Measurements from ENCODE around the gene PPP4R1. TPM values are rescaled to one million over a fixed set of nuclear protein-coding genes. Genes with fewer than 3 reads are reported as not detected.
"Not testable (repeated sequence)": the region's sequence is repeated elsewhere in the genome, so short reads cannot be mapped to it uniquely, and the experiment has no call there.

The PPP4R1 gene
- total RNA-seq, 1 experiment from 2014 or later, result 65.2 TPM

GRCh38 chr18:9608298-9608697 is 6.1 kb downstream of the PPP4R1 start:
- Histone ChIP-seq H3K27me3 (replicated peaks; ENCODE audit: insufficient read depth, low read depth, low read length, poor library complexity) (no peaks in the 10 kb centered on the region), H3K4me1 (ENCODE audit: insufficient read depth, low read length, poor library complexity, severe bottlenecking) (peaks cover 12% of the 10 kb centered on the region), H3K27ac (ENCODE audit: low read depth, low read length, poor library complexity, severe bottlenecking) (no peak overlapping the region), H3K36me3 (ENCODE audit: insufficient read depth, low read length, poor library complexity, severe bottlenecking) (peaks cover 3% of the 10 kb centered on the region), H3K9me3 (ENCODE audit: low read depth, low read length, poor library complexity, severe bottlenecking) (no peaks in the 10 kb centered on the region), H3K4me3 (ENCODE audit: low read depth, low read length, poor library complexity, severe bottlenecking) (no peak overlapping the region)
- intact Hi-C loops (cut with micrococcal nuclease; ENCODE audit: unreplicated experiment), result no loop called here
- ChIA-PET CTCF (no interaction called here), POLR2A (ENCODE audit: low non-redundant PET) (no interaction called here)
- DNase-seq (ENCODE audit: low spot score), result no peak
- no TSS peak for BruUV-seq (replicated peaks)
- TF ChIP-seq EZH2 (IDR thresholded peaks at IDR 0.05; ENCODE audit: borderline replicate concordance, low read depth, low read length, poor library complexity, severe bottlenecking) (no peak), CTCF (conservative IDR thresholded peaks at IDR 0.05; ENCODE audit: low read depth, low read length) (no peak)

GRCh38 chr18:9607111-9607510 is 7.2 kb downstream of the PPP4R1 start:
- H3K4me3 ChIP-seq (ENCODE audit: low read depth, low read length, poor library complexity, severe bottlenecking), result not testable (repeated sequence)

GRCh38 chr18:9606039-9606438 is 8.3 kb downstream of the PPP4R1 start:
- BruUV-seq (replicated peaks), result no TSS peak
- ChIA-PET POLR2A (ENCODE audit: low non-redundant PET) (no interaction called here), CTCF (no interaction called here)
- Histone ChIP-seq H3K27ac (ENCODE audit: low read depth, low read length, poor library complexity, severe bottlenecking) (no peak overlapping the region), H3K36me3 (ENCODE audit: insufficient read depth, low read length, poor library complexity, severe bottlenecking) (peaks cover 3% of the 10 kb centered on the region), H3K27me3 (replicated peaks; ENCODE audit: insufficient read depth, low read depth, low read length, poor library complexity) (no peaks in the 10 kb centered on the region), H3K4me1 (ENCODE audit: insufficient read depth, low read length, poor library complexity, severe bottlenecking) (no peaks in the 10 kb centered on the region), H3K4me3 (ENCODE audit: low read depth, low read length, poor library complexity, severe bottlenecking) (no peak overlapping the region), H3K9me3 (ENCODE audit: low read depth, low read length, poor library complexity, severe bottlenecking) (peaks cover 3% of the 10 kb centered on the region)
- intact Hi-C loops (cut with micrococcal nuclease; ENCODE audit: unreplicated experiment), result no loop called here
- DNase-seq (ENCODE audit: low spot score), result no peak
- no peak for TF ChIP-seq EZH2 (IDR thresholded peaks at IDR 0.05; ENCODE audit: borderline replicate concordance, low read depth, low read length, poor library complexity, severe bottlenecking)
- TF ChIP-seq CTCF (conservative IDR thresholded peaks at IDR 0.05; ENCODE audit: low read depth, low read length), result no peak

More at GRCh38 chr18:9607111-9607510, 7.2 kb downstream of the PPP4R1 start:
- BruUV-seq (replicated peaks); H3K36me3 ChIP-seq (ENCODE audit: insufficient read depth, low read length, poor library complexity, severe bottlenecking); H3K27me3 ChIP-seq (replicated peaks; ENCODE audit: insufficient read depth, low read depth, low read length, poor library complexity); DNase-seq (ENCODE audit: low spot score); H3K27ac ChIP-seq (ENCODE audit: low read depth, low read length, poor library complexity, severe bottlenecking); intact Hi-C loops (cut with micrococcal nuclease; ENCODE audit: unreplicated experiment); CTCF ChIA-PET; POLR2A ChIA-PET (ENCODE audit: low non-redundant PET); H3K9me3 ChIP-seq (ENCODE audit: low read depth, low read length, poor library complexity, severe bottlenecking); H3K4me1 ChIP-seq (ENCODE audit: insufficient read depth, low read length, poor library complexity, severe bottlenecking): not testable (repeated sequence)

GRCh38 chr18:9604348-9604747 is 10.0 kb downstream of the PPP4R1 start:
- Histone ChIP-seq H3K27ac (ENCODE audit: low read depth, low read length, poor library complexity, severe bottlenecking) (no peak overlapping the region), H3K9me3 (ENCODE audit: low read depth, low read length, poor library complexity, severe bottlenecking) (peaks cover 20% of the 10 kb centered on the region), H3K4me3 (ENCODE audit: low read depth, low read length, poor library complexity, severe bottlenecking) (no peak overlapping the region), H3K4me1 (ENCODE audit: insufficient read depth, low read length, poor library complexity, severe bottlenecking) (no peaks in the 10 kb centered on the region), H3K27me3 (replicated peaks; ENCODE audit: insufficient read depth, low read depth, low read length, poor library complexity) (no peaks in the 10 kb centered on the region), H3K36me3 (ENCODE audit: insufficient read depth, low read length, poor library complexity, severe bottlenecking) (no peaks in the 10 kb centered on the region)
- DNase-seq (ENCODE audit: low spot score), result no peak
- BruUV-seq (replicated peaks), result no TSS peak
- TF ChIP-seq CTCF (conservative IDR thresholded peaks at IDR 0.05; ENCODE audit: low read depth, low read length), result no peak
- no peak for TF ChIP-seq EZH2 (IDR thresholded peaks at IDR 0.05; ENCODE audit: borderline replicate concordance, low read depth, low read length, poor library complexity, severe bottlenecking)
- ChIA-PET POLR2A (ENCODE audit: low non-redundant PET) (no interaction called here), CTCF (no interaction called here)
- intact Hi-C loops (cut with micrococcal nuclease; ENCODE audit: unreplicated experiment), result no loop called here

All from A673 (cell line).